ENCODE measurements around the gene UPK1B. TPM values are rescaled to one million over a fixed set of nuclear protein-coding genes. Genes with fewer than 3 reads are reported as not detected.

Gene UPK1B
- total and polyA plus RNA-seq, 8 donors, result 0.18 to 0.99 (median 0.49) TPM; not detected in 1

GRCh38 chr3:119176778-119177177, 3.4 kb downstream of the UPK1B start:
- Histone ChIP-seq H3K36me3 (no peaks in the 10 kb centered on the region), H3K9me3 (no peaks in the 10 kb centered on the region), H3K4me1 (no peaks in the 10 kb centered on the region), H3K4me3 (no peak overlapping the region), H3K27me3 (peaks cover 0 to 6% of the 10 kb centered on the region in 2 donors), H3K27ac (no peak overlapping the region)
- intact Hi-C loops (cut with DNase I), result no loop called here
- no peak for TF ChIP-seq CTCF (IDR thresholded peaks at IDR 0.05)
- ATAC-seq, result no peak
- no peak for DNase-seq

- Histone ChIP-seq H3K36me3 (no peaks in the 10 kb centered on the region), H3K27ac (no peak overlapping the region), H3K9me3 (no peaks in the 10 kb centered on the region), H3K27me3 (peaks cover 0 to 6% of the 10 kb centered on the region in 2 donors), H3K4me3 (no peak overlapping the region), H3K4me1 (no peaks in the 10 kb centered on the region)
- ATAC-seq (no peak), DNase-seq (no peak)
- no peak for TF ChIP-seq CTCF (IDR thresholded peaks at IDR 0.05)
- intact Hi-C loops (cut with DNase I), result no loop called here
These were observed 3.9 kb downstream of the UPK1B start for GRCh38 chr3:119177321-119177720.

GRCh38 chr3:119181765-119182164, 8.4 kb downstream of the UPK1B start:
- no peaks in the 10 kb centered on the region for H3K9me3 ChIP-seq
- DNase-seq (no peak), ATAC-seq (no peak)
- no peak overlapping the region for H3K4me3 ChIP-seq
- intact Hi-C loops (cut with DNase I), result no loop called here
- no peaks in the 10 kb centered on the region for H3K4me1 ChIP-seq
- no peaks in the 10 kb centered on the region for H3K36me3 ChIP-seq
- TF ChIP-seq CTCF (IDR thresholded peaks at IDR 0.05), result no peak
- no peak overlapping the region for H3K27ac ChIP-seq
- no peaks in the 10 kb centered on the region for H3K27me3 ChIP-seq

- Histone ChIP-seq H3K27ac (no peak overlapping the region), H3K36me3 (no peaks in the 10 kb centered on the region), H3K27me3 (no peaks in the 10 kb centered on the region), H3K9me3 (no peaks in the 10 kb centered on the region), H3K4me3 (no peak overlapping the region), H3K4me1 (no peaks in the 10 kb centered on the region)
- no peak for DNase-seq
- intact Hi-C loops (cut with DNase I), result no loop called here
- no peak for ATAC-seq
- no peak for TF ChIP-seq CTCF (IDR thresholded peaks at IDR 0.05)
These were observed 10.7 kb downstream of the UPK1B start for GRCh38 chr3:119184111-119184510.

GRCh38 chr3:119184796-119185570, 11.6 kb downstream of the UPK1B start:
- Histone ChIP-seq H3K9me3 (no peaks in the 10 kb centered on the region), H3K36me3 (no peaks in the 10 kb centered on the region), H3K4me3 (no peak overlapping the region), H3K27ac (no peak overlapping the region), H3K27me3 (no peaks in the 10 kb centered on the region), H3K4me1 (no peaks in the 10 kb centered on the region)
- TF ChIP-seq CTCF (IDR thresholded peaks at IDR 0.05), result no peak
- intact Hi-C loops (cut with DNase I), result no loop called here
- no peak for DNase-seq
- no peak for ATAC-seq

All from left lung (tissue), 10 donors.